H9 (cell line): Measurements from ENCODE around the gene GRIK1. TPM values are rescaled to one million over a fixed set of nuclear protein-coding genes. Genes with fewer than 3 reads are reported as not detected.

Experiments used
- DNase-seq: peaks from one replicate; pipeline ENCODE4 v3.0.0-alpha.2; 2017
- H2AFZ ChIP-seq: one replicate; pipeline ENCODE4 v1.6.1; 2013; ENCODE audit warnings: mild to moderate bottlenecking, low read length, control low read depth, moderate library complexity
- H2AK5ac ChIP-seq: 2 replicates; pipeline ENCODE4 v1.6.1; 2013; ENCODE audit warnings: low read length, control low read depth, mixed read lengths; ENCODE audit not compliant: insufficient read length
- H2BK120ac ChIP-seq: one replicate; pipeline ENCODE4 v1.6.1; 2013; ENCODE audit warnings: low read depth, mild to moderate bottlenecking, low read length, control low read depth, inconsistent platforms; ENCODE audit not compliant: poor library complexity, severe bottlenecking
- H2BK12ac ChIP-seq: 2 replicates; pipeline ENCODE4 v1.6.1; 2013; ENCODE audit warnings: low read length, control low read depth, mixed read lengths, low read depth; ENCODE audit not compliant: insufficient read length
- H2BK15ac ChIP-seq: 2 replicates; pipeline ENCODE4 v1.6.1; 2013; ENCODE audit warnings: low read depth, low read length, control low read depth
- H2BK20ac ChIP-seq: one replicate; pipeline ENCODE4 v1.6.1; 2013; ENCODE audit warnings: low read depth, mild to moderate bottlenecking, low read length, control low read depth, inconsistent platforms; ENCODE audit not compliant: poor library complexity, severe bottlenecking
- H2BK5ac ChIP-seq: 2 replicates; pipeline ENCODE4 v1.6.1; 2013; ENCODE audit warnings: low read length, control low read depth, mixed read lengths; ENCODE audit not compliant: insufficient read length
- H3K14ac ChIP-seq: 2 replicates; pipeline ENCODE4 v1.6.1; 2013; ENCODE audit warnings: low read length, control low read depth; ENCODE audit not compliant: insufficient read depth
- H3K18ac ChIP-seq: 2 replicates; pipeline ENCODE4 v1.6.1; 2013; ENCODE audit warnings: low read depth, mild to moderate bottlenecking, mixed read lengths, low read length, control low read depth; ENCODE audit not compliant: insufficient read length
- H3K23ac ChIP-seq: 2 replicates; pipeline ENCODE4 v1.6.1; 2013; ENCODE audit warnings: low read length, control low read depth, mixed read lengths, low read depth; ENCODE audit not compliant: insufficient read length
- H3K23me2 ChIP-seq: 2 replicates; pipeline ENCODE4 v1.6.1; 2013; ENCODE audit warnings: low read depth, mild to moderate bottlenecking, mixed read lengths, low read length, control low read depth; ENCODE audit not compliant: insufficient read length, poor library complexity, severe bottlenecking
- H3K27ac ChIP-seq: 2 replicates; pipeline ENCODE4 v1.5.1; 2013; ENCODE audit warnings: low read length, control low read depth, mixed read lengths, low read depth; ENCODE audit not compliant: insufficient read length
- H3K27me3 ChIP-seq: 2 replicates; pipeline ENCODE4 v1.6.1; 2013; ENCODE audit warnings: low read length, control low read depth, inconsistent platforms; ENCODE audit not compliant: insufficient read depth
- H3K4ac ChIP-seq: 2 replicates; pipeline ENCODE4 v1.6.1; 2013; ENCODE audit warnings: low read depth, mild to moderate bottlenecking, control low read depth, inconsistent platforms, low read length, moderate library complexity
- H3K4me1 ChIP-seq: 2 replicates; pipeline ENCODE4 v1.6.1; 2013; ENCODE audit warnings: low read length, control low read depth, inconsistent platforms; ENCODE audit not compliant: insufficient read depth
- H3K4me2 ChIP-seq: 2 replicates; pipeline ENCODE4 v1.6.1; 2013; ENCODE audit warnings: low read length, control low read depth, mixed read lengths; ENCODE audit not compliant: insufficient read length, insufficient read depth
- H3K56ac ChIP-seq: 2 replicates; pipeline ENCODE4 v1.6.1; 2013; ENCODE audit warnings: low read depth, mild to moderate bottlenecking, mixed read lengths, low read length, control low read depth; ENCODE audit not compliant: insufficient read length
- H3K79me1 ChIP-seq: 2 replicates; pipeline ENCODE4 v1.6.1; 2013; ENCODE audit warnings: low read depth, mild to moderate bottlenecking, moderate library complexity, low read length, control low read depth, inconsistent platforms; ENCODE audit not compliant: insufficient read depth, poor library complexity, severe bottlenecking
- H3K79me2 ChIP-seq: 2 replicates; pipeline ENCODE4 v1.6.1; 2013; ENCODE audit warnings: low read length, control low read depth, inconsistent platforms; ENCODE audit not compliant: insufficient read depth
- H3K9ac ChIP-seq: 2 replicates; pipeline ENCODE4 v1.6.1; 2013; ENCODE audit warnings: low read length, control low read depth, mixed read lengths; ENCODE audit not compliant: insufficient read length; ENCODE audit errors: extremely low read depth
- H3K9me3 ChIP-seq: one replicate; pipeline ENCODE4 v1.6.1; 2013; ENCODE audit warnings: low read depth, low read length, inconsistent platforms; ENCODE audit not compliant: control insufficient read depth
- H3T11ph ChIP-seq: one replicate; pipeline ENCODE4 v1.6.1; 2013; ENCODE audit warnings: mild to moderate bottlenecking, low read length, control low read depth, inconsistent platforms
- H4K20me1 ChIP-seq: one replicate; pipeline ENCODE4 v1.6.1; 2013; ENCODE audit not compliant: control insufficient read depth, insufficient read length, insufficient read depth
- H4K5ac ChIP-seq: 2 replicates; pipeline ENCODE4 v1.6.1; 2013; ENCODE audit warnings: low read depth, mild to moderate bottlenecking, mixed read lengths, low read length, control low read depth; ENCODE audit not compliant: insufficient read length
- H4K8ac ChIP-seq: replicated peaks from 2 replicates; pipeline ENCODE4 v1.6.1; 2013; ENCODE audit warnings: low read length, control low read depth, mixed read lengths, low read depth; ENCODE audit not compliant: insufficient read length
- H4K91ac ChIP-seq: 2 replicates; pipeline ENCODE4 v1.6.1; 2013; ENCODE audit warnings: low read depth, mild to moderate bottlenecking, moderate library complexity, mixed read lengths, low read length, control low read depth; ENCODE audit not compliant: insufficient read length
- H3K27ac Mint-ChIP-seq, 3 experiments: 2 replicates in 2 of 3; 3 replicates in 1 of 3; pipeline ENCODE4 v1.8.0; 2020 to 2021; ENCODE audit warnings: mixed read lengths in 3 of 3, mild to moderate bottlenecking in 1 of 3, moderate library complexity in 1 of 3
- H3K27me3 Mint-ChIP-seq: 2 replicates; pipeline ENCODE4 v1.8.0; 2021; ENCODE audit warnings: low read depth, mild to moderate bottlenecking, moderate library complexity, mixed read lengths
- H3K36me3 Mint-ChIP-seq, 3 experiments: 2 replicates in 2 of 3; 3 replicates in 1 of 3; pipeline ENCODE4 v1.8.0; 2020 to 2021; ENCODE audit warnings: low read depth in 3 of 3, mixed read lengths in 3 of 3; ENCODE audit not compliant: insufficient read depth in 1 of 3
- H3K4me1 Mint-ChIP-seq, 2 experiments: 2 replicates each; pipeline ENCODE4 v1.8.0; 2020; ENCODE audit warnings: mixed read lengths in 2 of 2
- H3K4me3 Mint-ChIP-seq, 2 experiments: 2 replicates in 1 of 2; 3 replicates in 1 of 2; pipeline ENCODE4 v1.8.0; 2020 to 2021; ENCODE audit warnings: mild to moderate bottlenecking in 2 of 2, mixed read lengths in 2 of 2, moderate library complexity in 1 of 2
- H3K9me3 Mint-ChIP-seq, 2 experiments: 2 replicates in 1 of 2; 3 replicates in 1 of 2; pipeline ENCODE4 v1.8.0; 2020; ENCODE audit warnings: mild to moderate bottlenecking in 2 of 2, mixed read lengths in 2 of 2, moderate library complexity in 1 of 2
- WGBS: extraction: QIAGEN DNeasy Blood & Tissue Kit; methylation state at CpG from one replicate; pipeline ENCODE4 v1.1.7; 2013; ENCODE audit warnings: missing lambda C conversion rate, low lambda C conversion rate, mixed read lengths; ENCODE audit not compliant: insufficient read length; ENCODE audit errors: extremely low coverage; 5-methylcytosine and 5-hydroxymethylcytosine counted together
- total RNA-seq: library from RNA; stranded (reverse); gene quantifications from 2 replicates; pipeline ENCODE4 v1.2.1, GENCODE V29; 2021
- TF ChIP-seq, protein P1 (sequence below): fragments of 200-600 bp; sonication (generic); conservative IDR thresholded peaks from 3 replicates; pipeline ENCODE4 v1.8.0; 2021; ENCODE audit warnings: antibody characterized with exemption, mild to moderate bottlenecking

GRIK1 gene
- total RNA-seq, 1 experiment from 2014 or later: not detected

GRCh38 chr21:29534448-29534847 is 405.3 kb downstream of the GRIK1 start:
- H3K56ac ChIP-seq: no peak overlapping the region
- H3K23ac ChIP-seq: no peak overlapping the region
- no peaks in the 10 kb centered on the region for H3K4me1 ChIP-seq
- H4K5ac ChIP-seq: no peak overlapping the region
- H2BK15ac ChIP-seq: no peak overlapping the region
- H2BK120ac ChIP-seq: no peak overlapping the region
- no peak overlapping the region for H4K8ac ChIP-seq
- TF ChIP-seq, protein P1, sequence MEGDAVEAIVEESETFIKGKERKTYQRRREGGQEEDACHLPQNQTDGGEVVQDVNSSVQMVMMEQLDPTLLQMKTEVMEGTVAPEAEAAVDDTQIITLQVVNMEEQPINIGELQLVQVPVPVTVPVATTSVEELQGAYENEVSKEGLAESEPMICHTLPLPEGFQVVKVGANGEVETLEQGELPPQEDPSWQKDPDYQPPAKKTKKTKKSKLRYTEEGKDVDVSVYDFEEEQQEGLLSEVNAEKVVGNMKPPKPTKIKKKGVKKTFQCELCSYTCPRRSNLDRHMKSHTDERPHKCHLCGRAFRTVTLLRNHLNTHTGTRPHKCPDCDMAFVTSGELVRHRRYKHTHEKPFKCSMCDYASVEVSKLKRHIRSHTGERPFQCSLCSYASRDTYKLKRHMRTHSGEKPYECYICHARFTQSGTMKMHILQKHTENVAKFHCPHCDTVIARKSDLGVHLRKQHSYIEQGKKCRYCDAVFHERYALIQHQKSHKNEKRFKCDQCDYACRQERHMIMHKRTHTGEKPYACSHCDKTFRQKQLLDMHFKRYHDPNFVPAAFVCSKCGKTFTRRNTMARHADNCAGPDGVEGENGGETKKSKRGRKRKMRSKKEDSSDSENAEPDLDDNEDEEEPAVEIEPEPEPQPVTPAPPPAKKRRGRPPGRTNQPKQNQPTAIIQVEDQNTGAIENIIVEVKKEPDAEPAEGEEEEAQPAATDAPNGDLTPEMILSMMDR: no peak
- no peaks in the 10 kb centered on the region for H3K9me3 ChIP-seq
- Mint-ChIP-seq H3K27ac (no peak overlapping the region), H3K36me3 (peaks cover 0 to 4% (median 0%) of the 10 kb centered on the region in 3 experiments; a peak in 1 of 7 replicates), H3K9me3 (peaks cover 0 to 6% of the 10 kb centered on the region in 2 experiments; a peak in 1 of 5 replicates), H3K4me3 (no peak overlapping the region), H3K4me1 (no peaks in the 10 kb centered on the region), H3K27me3 (no peaks in the 10 kb centered on the region)
- H3K23me2 ChIP-seq: no peaks in the 10 kb centered on the region
- H3K14ac ChIP-seq: no peak overlapping the region
- H2BK5ac ChIP-seq: no peak overlapping the region
- no peak overlapping the region for H2AK5ac ChIP-seq
- H3K79me1 ChIP-seq: no peaks in the 10 kb centered on the region
- H3K4ac ChIP-seq: no peak overlapping the region
- no peak for DNase-seq
- H3K4me2 ChIP-seq: no peak overlapping the region
- no peak overlapping the region for H2BK20ac ChIP-seq
- H3K9ac ChIP-seq: no peak overlapping the region
- H3K27me3 ChIP-seq: no peaks in the 10 kb centered on the region
- no CpG with 5 or more reads among the region's 3 CpGs for WGBS
- no peak overlapping the region for H3T11ph ChIP-seq
- no peaks in the 10 kb centered on the region for H4K20me1 ChIP-seq
- no peak overlapping the region for H4K91ac ChIP-seq
- H3K18ac ChIP-seq: no peak overlapping the region
- H3K27ac ChIP-seq: no peak overlapping the region
- H2BK12ac ChIP-seq: no peak overlapping the region
- no peaks in the 10 kb centered on the region for H3K79me2 ChIP-seq
- H2AFZ ChIP-seq: no peak overlapping the region
